NCI-H2171 treated with DMSO at 0.1 percent for 48 hours (cell line): Measurements from ENCODE around the gene DUS1L.

ENCODE experiments used
- DNase-seq: peaks from one replicate; lab custom pipeline; 2025; lab: John Stamatoyannopoulos, UW

The DUS1L gene

DNA sequence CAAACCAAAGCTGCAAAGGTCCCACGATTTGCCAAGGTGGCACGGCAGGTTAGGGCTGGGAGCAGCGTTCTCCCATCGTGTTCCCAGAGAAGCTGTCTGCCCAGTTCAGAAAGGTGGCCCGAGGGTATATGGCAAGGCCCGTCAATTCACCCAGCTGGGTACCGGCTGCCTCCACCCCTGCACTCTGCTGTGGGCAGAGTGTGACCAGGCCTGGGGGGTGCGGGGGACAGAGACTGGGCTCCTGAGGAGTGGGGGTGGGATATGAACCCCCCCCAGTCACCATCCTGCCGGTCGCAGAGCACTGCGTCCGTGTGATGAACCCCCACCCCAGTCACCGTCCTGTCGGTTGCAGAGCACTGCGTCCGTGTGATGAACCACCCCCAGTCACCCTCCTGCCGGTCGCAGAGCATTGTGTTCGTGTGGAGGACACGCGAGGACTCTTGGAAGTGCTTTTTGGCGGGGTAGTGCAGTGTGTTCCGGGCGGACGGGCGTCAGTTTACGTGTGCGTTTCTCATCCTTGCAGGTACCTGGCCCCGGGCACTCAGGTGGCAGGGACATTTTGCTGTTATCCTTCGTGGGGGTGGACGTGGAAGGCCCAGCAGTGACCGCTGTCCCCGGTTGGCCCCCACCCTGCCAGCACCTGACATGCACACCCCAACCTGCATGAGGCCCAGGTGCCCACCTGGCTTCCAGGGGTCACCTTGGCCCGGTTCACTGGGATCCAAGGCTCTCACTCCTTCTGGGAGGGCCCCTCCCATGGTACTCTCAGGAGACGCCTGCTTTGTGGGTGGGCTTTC, 35.1 kb upstream of the DUS1L start:
- DNase-seq = no peak

DNA sequence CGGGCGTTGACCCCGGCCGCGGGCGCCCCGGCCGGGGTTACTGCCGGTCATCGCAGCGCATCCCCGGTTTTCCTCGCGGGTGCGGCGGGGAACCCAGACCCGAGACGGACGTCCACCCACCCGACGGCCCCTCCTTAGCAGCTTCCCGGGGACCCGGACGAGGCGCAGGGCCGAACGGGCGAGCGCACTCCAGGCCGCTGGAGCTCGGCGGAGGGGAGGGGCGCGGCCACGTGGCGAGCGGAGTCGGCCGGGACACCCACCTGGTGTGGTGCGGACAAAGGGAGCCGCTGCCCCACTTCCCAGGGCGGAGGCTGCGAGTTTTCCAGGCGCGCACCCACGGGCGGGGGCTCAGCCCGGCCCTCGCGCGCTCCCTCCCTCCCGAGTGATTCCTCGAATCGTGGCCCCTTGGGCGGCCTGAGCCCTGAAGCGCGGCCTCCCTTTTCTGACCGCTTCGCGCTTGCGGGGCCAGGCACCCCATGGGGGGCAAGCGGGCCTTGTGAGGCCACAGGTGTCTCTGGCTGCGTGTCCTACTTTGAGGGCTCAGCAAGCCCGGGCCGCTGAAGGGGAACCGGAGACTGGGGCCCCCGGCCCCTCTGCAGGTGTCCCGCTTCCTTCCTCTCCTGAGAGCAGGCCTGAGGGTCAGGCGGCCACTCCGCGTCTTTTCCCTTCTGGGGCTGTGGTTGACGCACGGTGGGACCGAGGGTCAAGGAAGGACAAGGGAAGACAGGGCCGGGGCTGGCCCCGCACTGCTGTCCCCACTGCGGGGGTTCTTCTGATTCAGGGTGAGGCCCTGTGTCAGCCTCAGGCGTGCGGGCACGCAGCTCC, 33.5 kb upstream of the DUS1L start:
- DNase-seq = no peak

DNA sequence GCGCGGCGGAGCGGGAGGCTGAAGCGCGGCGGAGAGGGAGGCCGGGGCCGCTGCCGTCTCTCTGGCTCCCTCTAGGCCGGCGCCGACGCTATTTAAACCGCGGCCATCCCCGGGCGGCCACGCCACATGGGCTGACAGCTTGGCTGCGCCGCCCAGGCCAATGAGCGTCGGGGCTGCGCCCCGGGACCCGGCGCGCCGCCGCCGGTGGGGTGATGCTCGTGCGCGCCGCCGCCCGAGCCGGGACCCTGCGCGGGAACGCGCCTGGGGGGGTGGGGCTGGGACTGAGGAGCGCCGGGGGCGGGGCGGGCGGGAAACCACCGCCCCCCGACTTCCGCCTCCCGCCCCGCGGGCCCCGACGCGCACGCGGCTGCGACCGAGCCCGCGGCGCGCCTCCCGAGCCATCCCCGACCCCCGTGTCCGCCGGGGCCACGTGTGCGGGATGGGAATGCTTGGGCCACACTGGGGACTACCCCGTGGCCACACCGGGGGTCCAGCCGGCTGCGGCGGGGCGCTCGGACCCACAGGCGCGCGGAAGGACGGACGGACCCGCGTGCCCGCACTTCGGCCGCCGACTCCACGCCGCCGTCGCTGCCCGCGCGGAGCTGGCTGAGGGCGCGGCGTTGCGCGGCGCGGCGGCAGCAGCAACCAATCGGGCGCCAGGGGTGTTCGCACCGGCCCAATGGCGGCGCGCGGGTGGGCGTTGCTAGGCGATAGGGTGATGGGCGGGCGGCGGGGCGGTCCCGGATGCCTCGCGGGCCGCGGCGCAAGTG, 32.8 kb upstream of the DUS1L start, which contains the start of gene FASN:
FASN (minus strand) TSS at position 68 of the 770 bp plus-strand sequence. CDS start 1,791 bp downstream, outside the sequence.
- peak; percentile 90 for DNase-seq

DNA sequence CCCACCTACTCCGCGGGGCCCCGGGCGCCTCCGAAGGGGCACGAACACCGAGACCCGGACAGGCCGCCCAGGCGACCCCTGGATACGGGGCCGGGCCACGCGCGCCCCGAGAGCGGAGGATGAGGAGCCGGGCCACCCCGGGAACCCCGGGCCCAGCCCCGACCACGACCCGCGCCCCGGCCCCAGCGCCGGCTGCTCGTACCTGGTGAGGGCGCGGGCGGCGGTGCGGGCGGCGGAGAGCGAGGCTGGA, 32.2 kb upstream of the DUS1L start:
- DNase-seq = no peak

DNA sequence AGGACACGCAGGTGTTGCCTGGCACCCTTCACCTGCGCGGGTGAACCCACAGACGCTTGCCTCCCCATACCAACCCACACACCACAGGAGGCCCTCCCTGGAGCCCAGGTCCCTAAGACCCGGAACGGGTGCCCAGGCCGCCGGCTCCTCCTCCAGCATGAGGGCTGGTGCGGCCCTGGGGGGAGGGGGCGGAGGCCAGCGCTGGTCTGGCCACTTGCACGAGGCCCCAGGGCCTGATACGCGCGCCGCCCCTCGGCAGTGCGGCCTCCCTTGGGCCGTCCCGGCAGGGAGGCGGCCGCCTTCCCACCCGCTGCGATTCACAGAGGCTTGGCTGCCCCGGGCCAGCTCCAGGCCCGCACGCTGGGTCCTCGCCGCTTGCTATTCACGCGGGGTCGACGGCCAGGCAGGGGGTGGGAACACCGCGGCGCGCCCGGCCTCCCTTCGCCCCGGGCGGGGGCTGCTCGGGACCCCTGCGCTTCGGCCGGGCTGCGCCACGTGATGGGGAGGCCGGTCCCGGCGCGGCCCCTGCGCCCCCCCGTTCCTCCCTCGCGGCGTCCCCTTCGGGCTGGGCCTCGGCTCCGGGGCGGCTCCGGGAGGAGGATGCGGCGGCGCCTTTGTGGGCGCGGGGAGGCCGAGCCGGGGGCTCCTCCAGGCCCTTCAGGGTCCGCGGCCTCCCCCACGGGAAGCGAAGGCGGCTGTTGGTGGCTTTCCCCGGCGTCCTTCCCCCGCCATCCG, 31.7 kb upstream of the DUS1L start:
- no peak for DNase-seq

DNA sequence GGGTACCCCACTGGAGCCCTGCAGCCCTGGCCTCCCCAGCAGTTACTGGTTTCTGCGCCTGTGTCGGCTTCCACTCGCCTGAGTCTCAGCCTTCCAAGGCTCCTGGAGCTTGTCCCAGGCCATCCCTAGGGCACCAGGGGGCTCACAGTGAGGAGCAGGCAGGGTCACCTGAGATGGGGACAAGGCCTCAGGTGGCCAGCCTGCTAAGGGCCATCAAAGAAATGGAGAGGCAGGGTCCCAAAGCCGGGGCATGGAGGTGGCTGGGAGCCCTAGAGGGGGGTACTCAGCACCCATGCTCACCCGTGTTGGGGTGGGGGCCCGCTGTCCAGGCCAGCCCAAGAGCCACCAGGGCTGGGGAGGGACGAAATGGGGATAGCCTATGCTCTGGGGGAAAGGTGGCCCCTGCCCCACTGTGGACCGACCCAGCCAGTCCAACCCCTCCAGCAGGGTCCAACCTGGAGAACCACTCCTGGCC, 31.1 kb upstream of the DUS1L start:
- DNase-seq = no peak

DNA sequence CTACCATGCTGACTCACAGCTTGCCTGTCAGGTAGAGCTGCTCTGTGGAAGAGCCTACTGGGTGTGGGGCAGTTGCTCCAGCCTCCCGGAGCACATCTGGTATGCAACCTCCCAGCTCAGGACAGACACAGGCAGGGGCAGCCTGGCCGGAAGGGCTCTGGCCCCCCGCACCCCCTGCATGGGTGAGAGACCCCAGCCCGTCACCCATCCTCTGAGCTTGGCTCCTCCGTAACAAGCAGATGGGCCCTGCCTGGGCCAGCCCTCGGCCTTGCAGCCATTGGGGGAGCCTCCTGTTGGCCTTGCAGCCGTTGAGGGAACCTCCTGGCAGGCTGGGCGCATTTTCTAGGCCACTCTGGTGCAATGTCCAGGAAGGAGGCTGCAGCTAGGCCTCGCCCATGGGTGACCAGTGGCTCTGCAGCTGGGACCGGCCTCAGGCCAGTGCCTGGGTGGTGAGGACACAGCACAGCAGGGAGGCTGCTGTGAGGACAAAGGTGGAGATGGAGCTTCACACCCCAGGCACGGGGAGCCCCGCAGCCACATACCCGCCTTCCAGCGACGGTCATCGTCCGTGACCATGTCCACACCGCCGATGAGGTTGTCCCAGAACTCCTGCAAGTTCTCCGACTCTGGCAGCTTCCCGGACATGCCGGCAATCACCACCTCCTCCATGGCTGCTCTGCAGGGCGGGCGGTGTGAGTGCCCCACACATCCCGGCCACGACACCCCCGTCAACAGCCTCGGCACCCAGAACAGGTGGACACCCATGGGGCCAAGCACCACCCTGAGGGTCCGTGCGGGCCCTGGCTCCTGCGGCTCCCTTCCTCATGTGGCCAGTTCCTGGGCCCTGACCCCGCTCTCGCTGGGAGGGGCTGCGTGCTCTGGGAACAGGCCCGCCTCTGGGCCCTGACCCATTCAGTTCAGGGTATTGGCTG, 30.4 kb upstream of the DUS1L start:
- no peak for DNase-seq

DNA sequence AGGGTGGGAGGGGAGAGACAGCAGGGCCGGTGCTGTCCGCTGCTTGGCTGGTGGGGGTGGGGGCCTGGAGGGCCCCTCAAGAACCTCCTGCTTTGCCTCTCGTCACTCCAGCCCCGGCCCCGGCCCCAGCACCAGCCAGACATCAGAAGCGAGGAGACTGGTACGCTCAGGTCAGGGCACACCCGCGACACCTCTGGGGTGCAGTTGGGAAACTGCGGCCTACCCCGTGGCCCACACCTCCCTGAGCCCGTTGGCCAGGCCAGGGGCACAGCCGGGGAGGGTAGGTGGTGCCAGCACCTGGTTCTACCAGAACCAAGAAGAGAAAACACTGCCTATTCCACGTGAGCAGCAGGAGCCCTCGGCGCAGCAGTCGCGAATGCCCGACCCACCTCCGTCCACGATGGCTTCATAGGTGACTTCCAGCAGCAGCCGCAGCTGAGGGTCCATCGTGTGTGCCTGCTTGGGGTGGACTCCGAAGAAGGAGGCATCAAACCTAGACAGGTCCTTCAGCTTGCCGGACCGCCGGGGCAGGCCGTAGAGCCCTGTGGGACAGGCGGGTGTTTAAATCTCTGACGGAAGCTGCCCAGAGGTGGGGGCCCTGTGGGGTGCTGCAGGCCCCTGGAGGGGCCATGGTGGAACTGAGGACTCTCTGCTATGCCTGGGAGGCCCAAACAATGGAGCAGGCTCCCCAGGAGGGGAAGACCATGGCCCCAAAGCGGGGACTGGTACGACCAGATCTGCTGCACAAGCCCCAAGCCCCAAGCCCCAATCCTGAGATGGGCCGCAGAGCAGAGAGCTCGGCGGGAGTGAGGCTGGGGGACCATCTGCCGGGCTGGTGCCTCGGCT, 29.6 kb upstream of the DUS1L start:
- no peak for DNase-seq

DNA sequence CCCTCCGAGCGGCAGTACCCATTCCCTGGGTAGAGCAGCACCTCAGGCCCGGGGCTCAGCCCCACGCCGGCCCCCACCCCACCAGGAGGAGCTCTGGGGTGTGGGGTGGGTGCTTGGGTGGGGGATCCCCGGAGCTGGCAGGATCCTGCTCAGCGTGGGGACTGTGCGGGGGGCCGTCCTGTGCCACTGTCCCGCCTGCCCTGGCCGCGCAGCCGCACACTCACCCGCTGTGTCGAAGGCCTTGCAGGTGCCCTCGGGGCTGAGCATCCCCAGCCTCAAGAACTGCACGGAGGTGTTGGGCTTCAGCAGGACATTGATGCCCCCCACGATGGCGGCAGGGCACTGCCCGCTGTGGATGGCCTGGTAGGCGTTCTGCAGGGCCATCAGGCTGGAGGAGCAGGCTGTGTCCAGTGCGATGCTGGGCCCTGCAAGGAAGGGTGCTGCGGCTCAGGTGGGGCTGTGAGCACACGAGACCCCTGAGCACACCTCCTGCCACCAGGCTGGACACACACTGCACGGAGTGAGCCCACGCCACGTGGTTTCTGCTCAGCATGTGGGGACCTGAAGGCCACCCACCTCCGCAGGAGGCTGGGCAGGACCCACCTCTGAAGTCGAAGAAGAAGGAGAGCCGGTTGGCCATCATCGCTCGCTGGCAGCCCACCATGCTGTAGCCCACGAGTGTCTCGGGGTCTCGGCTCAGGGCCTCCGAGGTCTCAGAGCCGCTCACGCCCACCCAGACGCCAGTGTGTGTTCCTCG, 27.6 kb upstream of the DUS1L start:
- DNase-seq = no peak

DNA sequence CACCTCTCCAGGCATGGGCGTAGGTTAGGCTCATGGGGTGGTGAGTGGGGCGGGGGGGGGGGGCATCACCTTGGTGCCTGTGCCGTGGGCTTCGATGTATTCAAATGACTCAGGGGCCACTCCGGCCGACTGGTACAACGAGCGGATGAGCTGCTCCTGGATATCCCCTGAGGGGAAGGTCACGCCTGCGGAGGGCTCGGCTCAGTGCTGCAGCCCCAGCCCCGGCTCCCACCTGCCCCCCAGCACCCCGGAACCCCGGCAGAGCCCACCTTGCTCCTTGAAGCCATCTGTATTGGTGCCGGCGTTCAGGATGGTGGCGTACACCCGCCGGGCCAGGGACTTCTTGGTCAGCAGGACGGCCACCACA, 27.0 kb upstream of the DUS1L start:
- DNase-seq = no peak

DNA sequence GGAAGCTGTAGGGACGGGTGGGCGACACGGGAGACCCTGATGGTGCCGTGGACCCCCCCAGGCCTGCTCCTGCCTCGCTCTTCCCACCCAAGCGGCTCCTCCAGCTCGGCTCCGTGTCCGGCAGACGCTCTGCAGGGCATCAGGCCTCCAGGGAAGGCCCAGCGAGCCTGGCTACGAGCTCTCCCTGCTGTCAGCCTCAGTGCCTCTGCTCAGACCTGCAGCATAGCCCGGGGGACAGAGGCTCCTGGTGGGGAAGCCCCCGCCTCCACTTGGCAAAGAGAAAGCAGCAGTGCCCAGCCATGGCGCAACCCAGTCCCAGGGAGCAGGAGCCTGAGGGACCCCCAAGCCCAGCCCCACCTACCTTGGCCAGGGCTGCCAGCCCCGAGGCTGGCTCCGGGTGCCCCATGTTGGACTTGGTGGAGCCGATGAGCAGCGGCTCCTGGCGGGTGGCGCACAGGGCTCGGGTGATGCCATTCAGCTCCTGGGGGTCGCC, 26.5 kb upstream of the DUS1L start:
- DNase-seq = no peak

DNA sequence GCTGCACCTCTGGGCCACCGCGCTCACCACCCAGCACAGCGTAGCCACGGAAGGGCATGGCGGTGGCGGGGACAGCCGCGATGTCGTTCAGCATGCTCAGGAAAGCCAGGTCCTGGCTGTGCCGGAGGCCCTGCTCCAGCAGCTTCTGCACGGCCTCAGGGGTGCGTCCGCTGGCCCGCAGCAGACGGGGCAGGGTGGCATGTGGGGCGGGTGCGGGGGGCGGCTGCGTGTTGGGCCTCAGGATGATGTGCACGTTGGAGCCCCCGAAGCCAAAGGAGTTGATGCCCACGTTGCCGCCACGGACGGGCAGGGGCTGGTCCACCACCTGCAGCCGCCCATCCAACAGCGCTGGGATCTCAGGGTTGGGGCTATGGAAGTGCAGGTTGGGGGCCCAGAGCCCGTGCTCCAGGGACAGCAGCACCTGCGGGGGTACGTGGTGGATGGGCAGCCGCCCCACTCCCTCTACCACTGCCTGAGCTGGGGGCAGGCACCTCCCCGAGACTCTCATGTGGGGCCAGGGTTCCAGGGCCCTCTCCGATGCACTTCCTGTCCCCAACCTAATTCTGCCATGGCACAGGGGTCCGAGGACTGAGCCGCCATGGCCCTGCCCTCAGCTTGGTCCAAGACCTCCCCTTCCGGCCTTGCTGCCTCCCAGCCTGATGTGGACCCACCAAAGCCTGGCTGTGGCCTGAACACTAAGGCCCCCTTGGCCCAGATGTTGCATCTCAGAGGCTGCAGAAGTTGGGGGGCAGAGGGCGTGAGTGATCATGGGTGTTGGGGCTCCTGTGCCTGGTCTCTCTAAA, 25.9 kb upstream of the DUS1L start:
- no peak for DNase-seq

DNA sequence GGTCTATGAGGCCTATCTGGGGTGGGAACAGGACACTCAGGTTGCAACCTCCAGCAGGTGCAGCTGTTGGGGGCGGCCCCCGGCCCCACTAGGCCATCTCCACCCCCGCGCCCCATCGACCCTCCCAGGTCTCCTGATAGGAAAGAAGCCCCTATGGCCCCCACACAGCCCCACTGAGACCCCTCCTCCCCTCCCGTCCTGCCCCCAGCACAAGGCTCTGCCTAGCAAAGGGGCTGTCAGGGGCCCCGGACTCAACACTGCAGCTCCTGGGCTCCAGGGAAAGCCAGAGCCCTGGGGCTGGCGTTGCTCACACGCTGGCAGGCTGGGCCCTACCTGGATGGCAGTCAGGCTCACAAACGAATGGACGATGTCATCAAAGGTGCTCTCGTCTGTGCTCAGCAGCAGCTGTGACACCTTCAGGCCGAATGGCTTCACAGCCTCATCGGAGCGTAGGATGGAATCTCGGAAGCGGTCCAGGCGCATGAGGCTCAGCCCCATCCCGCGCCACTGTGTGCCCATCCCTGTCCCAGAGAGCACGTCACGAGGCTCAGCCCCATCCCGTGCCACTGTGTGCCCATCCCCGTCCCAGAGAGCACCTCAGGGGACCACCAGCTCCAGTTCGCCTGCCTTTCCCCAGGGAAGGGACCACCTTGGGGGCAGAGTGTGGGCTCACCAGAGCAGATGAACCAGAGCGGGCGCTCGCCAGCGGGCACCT, 25.1 kb upstream of the DUS1L start:
- DNase-seq = no peak

DNA sequence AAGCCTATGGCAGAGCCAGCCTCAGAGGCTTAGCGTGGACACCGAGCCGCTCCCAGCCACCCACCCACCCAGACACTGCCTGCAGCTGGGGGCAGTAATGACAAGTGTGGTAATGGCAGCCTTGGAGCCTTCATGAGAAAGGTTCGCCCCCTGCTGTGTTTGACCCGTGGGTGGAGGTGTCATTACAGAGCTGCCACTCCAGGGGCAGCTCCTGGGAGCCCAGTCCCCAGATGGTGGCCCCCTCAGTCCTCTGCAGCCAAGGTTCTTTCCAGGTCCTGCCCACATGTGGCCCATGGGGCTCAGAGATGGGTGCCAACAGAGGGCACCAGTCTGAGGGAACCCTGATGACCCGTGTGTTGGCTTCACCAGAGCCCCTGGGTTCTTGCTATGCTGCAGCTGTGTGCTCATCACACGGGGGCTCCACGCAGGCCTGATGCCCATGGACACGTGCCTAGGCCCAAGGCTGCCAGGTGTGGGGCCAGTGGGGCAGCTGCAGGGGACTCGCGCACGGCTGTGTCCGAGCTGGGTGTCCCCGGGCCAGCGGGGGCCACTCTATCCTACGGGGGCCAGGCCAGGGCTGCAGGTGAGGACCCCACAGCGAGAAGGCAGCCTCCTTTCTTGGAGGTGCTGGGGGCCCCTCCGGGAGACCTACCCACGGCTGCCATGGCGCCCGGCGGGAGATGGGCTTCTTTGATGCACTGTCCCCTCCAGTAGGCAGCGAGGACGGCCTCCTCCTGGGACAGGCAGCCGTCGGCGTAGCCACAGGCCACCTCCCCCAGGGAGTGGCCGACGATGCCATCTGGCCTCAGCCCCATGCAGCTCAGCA, 24.3 kb upstream of the DUS1L start:
- DNase-seq = no peak

DNA sequence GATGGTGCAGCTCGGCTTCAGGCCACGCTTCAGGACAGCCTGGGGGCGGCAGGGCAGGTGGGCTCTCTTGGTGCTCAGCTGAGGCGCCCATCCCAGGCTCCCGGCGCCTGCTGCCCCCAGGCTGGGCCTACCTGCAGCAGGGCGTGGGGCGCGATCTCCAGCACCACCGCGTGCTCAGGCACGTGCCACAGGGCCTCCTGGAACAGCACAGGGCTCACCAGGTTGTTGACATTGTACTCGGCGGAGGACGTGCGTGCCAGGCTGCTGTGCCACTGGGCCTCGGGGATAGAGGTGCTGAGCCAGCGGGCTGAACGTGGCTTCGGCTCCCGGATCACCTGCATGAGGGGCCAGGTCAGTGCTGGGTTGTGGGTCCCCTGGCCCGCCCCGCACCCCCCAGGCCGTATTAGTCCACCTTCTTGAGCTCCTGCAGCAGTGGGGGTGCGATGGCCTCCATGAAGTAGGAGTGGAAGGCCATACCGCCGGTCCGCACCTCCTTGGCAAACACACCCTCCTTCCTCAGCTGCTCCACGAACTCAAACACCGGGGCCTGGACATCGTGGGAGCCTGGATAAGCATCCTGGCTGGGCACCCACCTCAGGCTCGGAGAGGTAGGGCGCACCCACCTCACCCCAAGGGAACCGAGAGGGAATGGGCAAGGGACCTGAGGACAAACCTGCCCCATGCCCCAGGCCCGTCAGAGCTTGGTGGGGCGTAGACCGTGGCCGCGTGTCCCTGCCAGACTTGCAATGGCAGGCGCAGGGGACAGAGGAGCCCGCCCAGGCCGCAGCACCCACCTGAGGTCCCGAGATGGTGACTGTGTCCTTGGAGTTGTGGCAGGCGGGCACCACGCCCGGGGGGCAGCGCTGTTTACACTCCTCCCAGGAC, 23.5 kb upstream of the DUS1L start:
- DNase-seq = no peak
